Esophagus mucosa (tissue), 1 donor: ENCODE results near the gene ACACA. TPM values are rescaled to one million over a fixed set of nuclear protein-coding genes. Genes with fewer than 3 reads are reported as not detected.

Experiments
- ATAC-seq: fragments of 200-7000 bp; cut with Tn5 transposase; one replicate; pipeline ENCODE4 v1.9.1; 2020
- total RNA-seq: library from RNA; stranded (reverse); gene quantifications from one replicate; pipeline ENCODE4 v1.2.4, GENCODE V29; 2023
- donor health status: DM: yes; HTN: yes; CAD: no.

ACACA gene
- total RNA-seq, 1 donor from 2014 or later, result 119 TPM

DNA sequence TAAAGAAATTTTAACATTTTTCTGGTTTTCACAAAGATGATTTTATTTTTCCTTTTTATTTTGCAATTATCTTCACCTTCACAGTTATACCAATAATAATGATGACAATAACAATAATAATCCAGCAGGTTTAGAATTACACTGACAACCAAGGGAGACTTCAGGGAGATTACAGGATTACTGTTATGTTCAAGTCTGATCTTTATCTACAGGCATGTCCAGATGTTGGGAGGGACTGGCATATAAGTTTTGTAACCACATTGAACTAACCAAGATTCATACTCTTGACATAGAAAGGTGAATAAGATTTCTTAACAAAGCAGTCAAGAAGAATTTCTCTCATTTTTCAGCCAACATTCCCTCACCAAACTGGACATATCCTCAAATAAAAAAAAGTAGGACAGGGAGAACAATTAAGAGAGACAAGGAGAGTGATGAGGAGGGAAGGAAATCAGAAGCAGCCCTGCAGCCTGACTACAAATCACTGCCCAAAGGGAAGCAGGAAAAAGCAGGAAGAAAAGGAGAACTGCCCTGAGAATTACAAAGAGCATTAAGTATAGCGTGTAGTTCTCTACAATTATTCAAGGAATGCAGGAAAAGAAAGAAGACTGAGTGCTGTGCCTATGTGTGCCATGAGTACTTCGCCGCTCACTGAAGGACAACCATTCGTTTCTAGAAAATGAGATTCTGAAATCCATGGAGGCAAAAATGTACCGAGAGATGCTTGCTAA, 186.6 kb downstream of the ACACA start:
- ATAC-seq, result no peak

- no peak for ATAC-seq
Observed at GRCh38 chr17:37218849-37219248, 187.8 kb downstream of the ACACA start.

DNA sequence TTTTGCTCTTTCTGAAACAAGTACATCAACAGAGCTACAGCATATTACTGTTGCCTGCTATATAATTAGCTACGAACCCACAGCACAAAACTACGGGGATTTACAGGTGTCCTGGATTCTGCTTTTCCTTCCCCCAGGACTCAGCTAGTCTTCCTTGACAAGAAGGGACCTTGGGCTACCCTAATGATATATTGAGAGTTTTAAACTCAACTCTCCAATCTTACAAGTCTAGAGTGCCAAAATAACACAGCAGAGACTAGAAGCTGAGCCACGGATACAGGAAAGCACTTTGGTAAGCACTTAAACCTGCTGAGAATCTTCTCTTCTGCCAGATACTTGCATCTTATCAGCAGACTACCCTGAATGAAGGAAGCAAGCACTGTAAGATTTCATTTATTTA, 192.2 kb downstream of the ACACA start:
- no peak for ATAC-seq

DNA sequence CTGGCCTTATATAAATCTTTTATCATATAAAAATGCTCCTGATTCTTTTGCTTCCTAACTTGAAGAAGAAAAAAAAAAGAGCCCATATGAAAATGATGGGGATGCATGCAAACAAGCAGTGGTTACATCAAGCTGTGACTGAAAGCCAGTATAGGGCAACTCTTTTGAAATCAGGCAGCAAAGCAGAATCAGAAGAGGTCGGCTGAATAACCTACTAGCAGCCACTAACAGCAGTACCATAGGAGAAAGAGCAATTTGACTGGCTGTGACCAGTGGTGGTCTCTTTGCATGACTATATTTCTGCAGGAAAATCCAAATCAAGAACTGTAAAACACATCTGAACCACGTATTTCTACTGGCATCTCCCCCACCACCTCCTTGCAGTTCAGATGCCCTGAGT, 192.7 kb downstream of the ACACA start:
- no peak for ATAC-seq

DNA sequence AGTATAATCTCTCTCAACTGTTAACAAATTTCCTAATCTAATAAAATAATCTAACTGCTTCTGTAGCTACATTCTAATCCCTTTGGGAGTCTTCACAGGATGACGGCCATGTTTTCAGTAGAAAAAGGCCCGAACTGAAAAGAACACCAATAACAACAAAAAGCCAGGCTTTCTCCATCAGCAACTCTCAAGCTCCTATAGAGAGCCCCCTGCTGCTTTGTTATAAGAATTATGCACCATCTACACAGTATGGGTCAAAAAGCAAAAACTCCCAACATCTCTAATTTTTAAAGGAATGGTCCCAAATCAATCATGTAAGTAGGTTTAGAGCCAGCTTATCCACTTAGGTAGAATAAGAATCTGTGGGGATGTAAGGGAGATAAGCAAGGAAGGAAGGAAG, 194.5 kb downstream of the ACACA start:
- ATAC-seq, result no peak

DNA sequence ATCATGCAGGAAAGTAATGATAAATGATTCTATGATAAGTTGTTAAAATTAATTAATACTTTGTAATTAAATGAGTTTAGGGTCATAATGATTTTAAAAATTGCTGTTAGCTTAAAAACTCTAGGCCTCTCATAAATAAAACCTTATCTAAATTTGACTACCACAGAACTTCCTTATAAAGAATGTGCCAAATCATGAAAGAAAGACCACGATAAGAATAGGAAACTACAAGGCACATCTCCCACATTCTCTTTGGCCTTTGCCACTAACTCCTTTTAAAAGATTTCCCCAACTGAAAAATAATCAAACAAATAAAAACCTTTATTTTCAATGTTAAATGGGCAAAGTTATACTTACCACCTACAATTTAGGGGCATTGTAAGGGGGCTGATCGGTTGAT, 195.5 kb downstream of the ACACA start:
- ATAC-seq, result no peak

DNA sequence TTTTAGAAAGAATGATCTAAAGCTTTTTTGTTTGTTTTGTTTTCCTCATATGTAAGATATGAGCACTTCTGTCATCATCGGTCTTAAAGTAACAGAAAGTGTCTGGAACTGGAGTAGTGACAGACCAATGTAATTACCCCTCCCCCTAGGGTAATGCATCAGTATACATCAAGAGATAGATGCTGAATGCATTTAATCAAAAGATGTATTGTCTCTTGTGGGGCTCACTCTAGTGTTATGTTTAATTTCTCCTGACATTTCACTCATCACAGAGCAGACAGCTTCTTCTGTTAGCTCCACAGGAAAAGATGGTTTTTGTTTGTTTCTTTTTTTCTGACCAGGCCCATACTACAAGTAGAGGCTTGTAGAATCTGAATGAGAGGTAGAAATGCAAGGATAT, 199.5 kb downstream of the ACACA start:
- no peak for ATAC-seq

- ATAC-seq, result no peak
Observed at GRCh38 chr17:37206299-37206698, 200.3 kb downstream of the ACACA start.

- ATAC-seq, result no peak
Observed at GRCh38 chr17:37200497-37200896, 206.1 kb downstream of the ACACA start.

DNA sequence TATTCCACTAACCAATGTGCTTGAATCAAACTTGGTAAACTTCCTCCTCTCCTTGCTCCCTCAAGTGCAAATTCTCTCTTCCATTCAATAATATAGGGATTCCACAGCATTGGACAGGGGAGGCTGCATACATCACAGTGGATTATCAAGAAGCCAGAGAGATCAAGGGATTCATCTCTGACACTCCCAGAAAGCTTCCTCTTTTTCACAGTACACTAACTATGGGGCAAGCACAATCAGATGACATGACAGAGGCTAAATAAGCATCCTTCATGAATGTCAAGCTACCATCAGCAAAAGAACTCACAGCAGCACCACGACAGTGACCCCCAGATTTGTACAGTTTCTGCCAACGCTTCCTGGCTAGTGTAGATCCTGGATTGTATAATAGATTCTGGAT, 209.3 kb downstream of the ACACA start:
- ATAC-seq, result no peak

DNA sequence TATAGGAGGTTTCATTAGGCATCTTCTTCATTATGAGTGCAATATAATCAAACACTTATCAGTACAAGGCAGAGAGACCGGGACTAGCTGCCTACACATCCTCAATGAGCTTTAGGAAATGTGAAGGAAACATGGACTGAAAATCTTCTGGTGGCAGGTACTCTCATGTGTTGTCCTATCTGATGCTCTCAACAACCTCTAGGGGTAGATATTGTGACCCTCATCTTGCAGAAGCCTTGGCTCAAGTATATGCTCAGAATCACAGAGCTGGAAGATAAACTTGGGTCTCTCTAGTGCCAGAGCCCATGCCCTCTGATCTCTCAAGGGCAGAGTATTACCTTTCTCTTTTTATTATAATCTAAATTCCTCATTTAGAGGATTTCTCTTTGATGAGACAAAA, 212.4 kb downstream of the ACACA start:
- no peak for ATAC-seq

GRCh38 chr17:37191219-37191618, 215.4 kb downstream of the ACACA start:
- no peak for ATAC-seq

DNA sequence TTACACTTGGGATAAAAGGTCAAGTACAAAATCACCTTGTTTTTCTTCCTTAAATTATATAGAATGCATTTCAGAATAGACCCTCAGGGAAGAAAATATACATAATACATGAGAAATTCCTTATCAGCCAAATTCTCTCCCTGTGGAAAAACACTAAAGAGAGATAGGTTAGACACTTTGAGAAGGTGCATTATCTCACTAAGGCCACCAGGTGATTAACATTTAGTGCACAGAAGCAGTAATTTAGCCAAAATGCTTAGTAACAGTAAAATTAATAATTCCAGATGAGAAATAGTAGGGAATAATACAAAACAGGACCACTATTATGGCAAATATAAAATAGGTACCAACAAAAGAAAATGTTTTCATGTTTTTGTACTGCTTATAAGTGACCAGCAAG, 216.1 kb downstream of the ACACA start:
- ATAC-seq, result no peak

- ATAC-seq, result no peak
Observed at GRCh38 chr17:37188157-37188556, 218.5 kb downstream of the ACACA start.

DNA sequence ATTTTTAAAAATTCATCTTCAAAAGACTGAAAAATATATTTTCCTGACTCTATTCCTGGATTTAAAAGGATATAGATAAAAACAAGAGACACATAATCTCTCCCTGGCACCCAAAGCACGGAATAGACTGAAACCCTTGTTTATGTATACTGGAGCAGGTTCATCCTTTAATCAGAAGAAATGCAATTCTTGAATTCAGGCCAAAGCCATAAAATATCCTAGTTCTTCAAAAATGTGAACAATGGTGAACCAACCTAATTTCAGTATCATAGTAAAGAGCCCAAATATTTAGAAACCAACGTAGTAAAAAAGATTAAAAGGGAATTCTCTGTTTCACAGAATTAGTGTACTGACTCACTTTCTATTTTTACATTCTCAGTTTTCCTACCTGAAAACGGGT, 219.4 kb downstream of the ACACA start:
- ATAC-seq, result no peak

- no peak for ATAC-seq
Observed at GRCh38 chr17:37182786-37183465, 223.7 kb downstream of the ACACA start.

DNA sequence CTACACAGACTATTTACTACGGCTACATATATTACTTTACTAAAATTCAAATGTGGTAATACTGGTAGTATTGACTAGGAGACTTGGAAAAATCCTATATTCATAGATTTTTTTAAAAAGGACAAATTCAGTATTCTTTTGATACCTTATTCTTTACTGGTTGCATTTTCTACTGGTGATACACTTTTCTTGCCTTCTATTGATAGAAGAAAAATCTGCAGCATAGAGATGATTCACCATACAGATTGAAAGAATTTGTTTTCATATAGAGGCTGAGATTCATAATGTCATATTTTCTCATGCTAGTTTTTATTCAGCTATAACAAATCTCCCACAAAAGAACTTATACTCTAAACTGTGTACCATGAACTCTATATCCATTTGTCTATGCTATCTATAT, 226.3 kb downstream of the ACACA start:
- ATAC-seq, result no peak

GRCh38 chr17:37179893-37180292, 226.7 kb downstream of the ACACA start:
- peak; percentile 67 for ATAC-seq

- peak; percentile 52 for ATAC-seq
Observed at GRCh38 chr17:37177254-37177870, 229.3 kb downstream of the ACACA start.

DNA sequence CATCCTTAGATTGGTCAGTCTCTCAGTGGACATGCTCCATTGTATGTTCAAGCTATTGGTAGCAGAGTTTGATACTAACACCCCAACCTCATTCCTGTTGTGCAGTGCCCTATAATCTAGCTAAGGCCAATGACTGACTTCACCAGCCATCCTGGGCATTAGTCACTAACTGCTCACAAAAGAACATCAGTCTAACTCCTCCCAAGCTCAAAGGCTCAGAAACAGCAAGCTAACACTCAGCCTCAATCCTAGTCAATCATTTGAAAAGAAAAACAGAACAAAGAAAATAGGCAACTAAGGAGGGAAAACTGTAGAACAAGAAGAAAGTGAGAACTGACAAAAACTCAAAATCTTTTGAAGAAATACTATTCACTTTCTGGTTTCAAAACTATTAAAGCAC, 229.9 kb downstream of the ACACA start:
- peak; percentile 91 for ATAC-seq

DNA sequence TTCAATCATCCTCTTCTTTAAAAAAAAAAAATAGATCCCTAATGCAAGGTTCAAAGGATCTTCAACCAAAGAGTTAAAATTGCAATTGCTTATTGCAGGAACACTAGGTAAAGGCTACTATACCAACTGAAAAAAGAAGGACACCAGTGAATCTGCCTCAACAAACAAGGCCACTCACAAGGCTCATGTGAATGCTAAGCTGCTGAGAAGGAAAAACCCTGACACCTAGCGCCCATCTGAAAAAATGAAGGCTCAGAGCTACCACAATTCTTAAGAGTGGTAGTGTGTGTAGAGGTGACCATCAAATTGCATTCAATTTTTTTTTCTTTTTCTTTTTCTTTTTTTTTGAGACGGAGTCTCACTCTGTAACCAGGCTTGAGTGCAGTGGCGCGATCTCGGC, 232.4 kb downstream of the ACACA start:
- ATAC-seq, result no peak

DNA sequence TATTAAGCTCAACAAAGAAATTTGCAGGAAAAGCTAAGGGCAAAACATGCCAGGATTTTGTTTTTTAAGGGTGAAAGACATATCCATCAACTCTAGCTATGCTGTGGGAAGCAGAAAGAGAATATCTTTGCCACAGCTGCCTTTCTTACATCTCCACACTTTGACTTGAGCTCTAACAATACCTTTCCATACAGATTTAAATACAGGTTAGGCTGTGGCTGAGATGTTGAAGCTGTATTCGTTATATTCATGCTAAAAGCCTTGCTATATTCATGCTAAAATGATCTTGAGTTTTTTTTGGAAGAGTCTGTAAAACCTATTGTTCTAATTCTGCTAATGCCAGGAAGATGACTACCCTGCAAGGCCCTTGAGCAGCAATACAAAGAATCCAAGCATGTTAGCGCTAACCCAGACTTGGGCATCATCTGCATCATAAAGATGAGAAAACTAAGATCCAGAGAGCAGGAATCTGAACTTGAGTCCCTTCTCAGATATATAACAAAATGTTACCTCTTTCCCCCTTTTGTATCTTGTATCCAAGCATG, 235.7 kb downstream of the ACACA start:
- no peak for ATAC-seq

GRCh38 chr17:37168731-37169353, 237.8 kb downstream of the ACACA start:
- ATAC-seq, result no peak
